Trophoblast cell (in vitro differentiated cells and primary cell): ENCODE measurements around the gene MBOAT1.

Source experiments
- DNase-seq, 2 donors: peaks; one replicate each; pipeline ENCODE4 v3.0.0-alpha.2; 2016
- H2AFZ ChIP-seq: 2 replicates; pipeline ENCODE4 v1.6.1; 2013; ENCODE audit warnings: low read length, moderate library complexity, mild to moderate bottlenecking; ENCODE audit not compliant: insufficient read depth, poor library complexity
- H2AK5ac ChIP-seq: 2 replicates; pipeline ENCODE4 v1.6.1; 2013; ENCODE audit warnings: mild to moderate bottlenecking, low read length
- H2BK120ac ChIP-seq: 2 replicates; pipeline ENCODE4 v1.6.1; 2013; ENCODE audit warnings: low read length, mild to moderate bottlenecking, moderate library complexity; ENCODE audit not compliant: insufficient read depth, poor library complexity
- H2BK12ac ChIP-seq: 2 replicates; pipeline ENCODE4 v1.6.1; 2013; ENCODE audit warnings: mild to moderate bottlenecking, low read length, moderate library complexity
- H2BK5ac ChIP-seq: 2 replicates; pipeline ENCODE4 v1.6.1; 2013; ENCODE audit warnings: low read length, low read depth, moderate library complexity, mild to moderate bottlenecking; ENCODE audit not compliant: poor library complexity
- H3K14ac ChIP-seq: 2 replicates; pipeline ENCODE4 v1.6.1; 2013; ENCODE audit warnings: mild to moderate bottlenecking, low read length
- H3K18ac ChIP-seq: 2 replicates; pipeline ENCODE4 v1.6.1; 2013; ENCODE audit warnings: mild to moderate bottlenecking, low read length
- H3K23ac ChIP-seq: 2 replicates; pipeline ENCODE4 v1.6.1; 2013; ENCODE audit warnings: low read length
- H3K27ac ChIP-seq: 2 replicates; pipeline ENCODE4 v1.5.1; 2013; ENCODE audit warnings: low read depth, mild to moderate bottlenecking, inconsistent platforms, low read length, moderate library complexity
- H3K27me3 ChIP-seq: 2 replicates; pipeline ENCODE4 v1.6.1; 2013; ENCODE audit warnings: inconsistent platforms, mild to moderate bottlenecking, low read length, moderate library complexity; ENCODE audit not compliant: insufficient read depth
- H3K36me3 ChIP-seq, 2 experiments: 1 replicate in 1 of 2; 2 replicates in 1 of 2; pipeline ENCODE4 v1.6.1; 2013; ENCODE audit warnings: low read length in 2 of 2, mild to moderate bottlenecking in 2 of 2, moderate library complexity in 1 of 2; ENCODE audit not compliant: insufficient read depth in 2 of 2, control insufficient read depth in 1 of 2
- H3K4ac ChIP-seq: 2 replicates; pipeline ENCODE4 v1.6.1; 2013; ENCODE audit warnings: low read depth, mild to moderate bottlenecking, low read length, moderate library complexity
- H3K4me1 ChIP-seq, 2 experiments: 1 replicate in 1 of 2; 2 replicates in 1 of 2; pipeline ENCODE4 v1.6.1; 2013; ENCODE audit warnings: low read length in 2 of 2, mild to moderate bottlenecking in 2 of 2, moderate library complexity in 1 of 2; ENCODE audit not compliant: insufficient read depth in 2 of 2, control insufficient read depth in 1 of 2
- H3K4me2 ChIP-seq: 2 replicates; pipeline ENCODE4 v1.6.1; 2013; ENCODE audit warnings: inconsistent platforms, mild to moderate bottlenecking, low read length, moderate library complexity
- H3K4me3 ChIP-seq: 2 replicates; pipeline ENCODE4 v1.5.1; 2013; ENCODE audit warnings: mild to moderate bottlenecking, low read depth, low read length, inconsistent platforms
- H3K79me1 ChIP-seq: one replicate; pipeline ENCODE4 v1.6.1; 2013; ENCODE audit warnings: low read length
- H3K79me2 ChIP-seq: 2 replicates; pipeline ENCODE4 v1.6.1; 2013; ENCODE audit warnings: low read length, mild to moderate bottlenecking; ENCODE audit not compliant: control insufficient read depth, insufficient read depth, poor library complexity
- H3K9ac ChIP-seq: 2 replicates; pipeline ENCODE4 v1.6.1; 2013; ENCODE audit warnings: mild to moderate bottlenecking, low read length
- H3K9me3 ChIP-seq: 2 replicates; pipeline ENCODE4 v1.6.1; 2013; ENCODE audit warnings: low read depth, mild to moderate bottlenecking, control low read depth, inconsistent platforms, low read length; ENCODE audit not compliant: insufficient read depth
- H4K12ac ChIP-seq: 2 replicates; pipeline ENCODE4 v1.6.1; 2013; ENCODE audit warnings: low read depth, mild to moderate bottlenecking, low read length, moderate library complexity
- H4K8ac ChIP-seq: 2 replicates; pipeline ENCODE4 v1.6.1; 2013; ENCODE audit warnings: low read depth, mild to moderate bottlenecking, low read length, moderate library complexity
- H4K91ac ChIP-seq: one replicate; pipeline ENCODE4 v1.6.1; 2013; ENCODE audit warnings: low read depth, mild to moderate bottlenecking, low read length, moderate library complexity
- WGBS: extraction: QIAGEN DNeasy Blood & Tissue Kit; methylation state at CpG from one replicate; pipeline ENCODE4 v1.1.7; 2013; ENCODE audit warnings: missing lambda C conversion rate; ENCODE audit not compliant: insufficient read length, insufficient coverage; ENCODE audit errors: extremely low coverage; 5-methylcytosine and 5-hydroxymethylcytosine counted together

The MBOAT1 gene

DNA sequence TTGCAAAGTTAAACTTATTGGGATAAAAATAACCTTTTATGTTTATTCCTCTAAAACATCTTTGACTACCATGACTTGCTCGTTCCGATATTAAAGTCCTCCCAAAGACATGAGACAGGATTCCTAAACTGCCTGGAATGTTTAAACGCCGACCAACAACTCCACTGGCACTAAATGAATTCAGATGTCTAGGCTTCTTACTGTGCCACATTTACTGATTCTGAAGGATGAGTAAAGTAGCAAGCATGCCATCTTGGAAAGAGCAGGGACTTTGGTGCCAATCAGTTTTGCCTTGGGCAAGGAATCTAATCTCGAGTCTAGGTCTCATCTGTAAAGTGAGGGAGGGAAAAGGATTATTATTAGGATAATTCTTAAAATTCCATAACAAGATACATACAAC lies 25.3 kb downstream of the MBOAT1 start:
- Histone ChIP-seq H3K4me2 (no peak overlapping the region), H4K91ac (no peak overlapping the region), H3K27ac (no peak overlapping the region), H2AK5ac (no peak overlapping the region), H3K4me1 (peaks cover 7 to 13% of the 10 kb centered on the region in 2 experiments), H2BK120ac (peak overlapping the region; percentile 68), H3K79me2 (no peaks in the 10 kb centered on the region), H3K9me3 (peaks cover 4% of the 10 kb centered on the region), H3K18ac (no peak overlapping the region), H3K4ac (no peak overlapping the region), H3K36me3 (no peaks in the 10 kb centered on the region), H3K27me3 (no peaks in the 10 kb centered on the region), H3K4me3 (no peak overlapping the region), H2BK5ac (no peak overlapping the region), H3K9ac (no peak overlapping the region), H4K8ac (no peak overlapping the region), H2AFZ (no peak overlapping the region), H3K79me1 (peaks cover 5% of the 10 kb centered on the region), H3K23ac (no peak overlapping the region), H2BK12ac (no peak overlapping the region), H3K14ac (no peak overlapping the region), H4K12ac (no peak overlapping the region)
- DNase-seq = peak in 1 of 2 donors; percentile 57
- no CpG with 5 or more reads among the region's 5 CpGs for WGBS

DNA sequence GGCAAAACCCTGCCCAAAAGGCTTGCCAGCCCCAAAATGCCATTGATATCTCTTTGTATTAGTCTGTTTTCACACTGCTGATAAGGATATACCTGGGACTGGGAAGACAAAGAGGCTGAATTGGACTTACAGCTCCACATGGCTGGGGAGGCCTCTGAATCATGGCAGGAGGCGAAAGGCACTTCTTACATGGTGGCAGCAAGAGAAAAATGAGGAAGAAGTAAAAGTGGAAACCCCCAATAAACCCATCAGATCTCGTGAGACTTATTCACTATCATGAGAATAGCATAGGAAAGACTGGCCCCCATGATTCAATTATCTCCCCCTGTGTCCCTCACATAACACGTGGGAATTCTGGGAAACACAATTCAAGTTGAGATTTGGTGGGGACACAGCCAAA lies 28.6 kb downstream of the MBOAT1 start:
- H3K36me3 ChIP-seq = no peaks in the 10 kb centered on the region

DNA sequence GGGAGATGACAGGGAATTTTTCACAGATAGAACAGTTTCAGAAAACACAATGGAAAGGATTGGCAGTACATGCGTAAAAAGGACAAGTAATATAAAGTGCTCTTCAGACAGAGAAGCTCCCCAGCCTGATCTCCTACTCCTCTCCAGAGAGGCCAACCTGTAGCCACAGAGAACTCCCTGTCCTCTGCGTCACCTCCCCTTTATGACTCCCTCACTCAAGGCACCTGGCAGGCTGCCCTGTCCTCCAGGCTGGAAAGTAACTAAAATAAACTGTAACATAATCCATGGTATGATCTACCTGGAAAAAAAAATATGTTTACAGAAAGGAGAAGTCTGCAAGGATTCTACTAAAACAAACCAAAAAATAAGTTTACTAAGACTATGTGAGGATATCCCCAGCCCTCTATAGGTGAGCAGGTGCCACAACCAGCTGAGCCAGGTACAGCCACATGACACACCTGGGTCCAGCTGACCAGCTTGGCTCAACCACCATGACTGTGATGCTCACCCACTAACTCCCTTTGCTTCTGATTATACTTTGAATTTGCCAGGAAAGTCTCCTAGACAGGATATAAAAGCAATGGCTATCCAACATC lies 29.2 kb downstream of the MBOAT1 start:
- no peak overlapping the region for H3K4ac ChIP-seq
- no peaks in the 10 kb centered on the region for H3K27me3 ChIP-seq
- no peak overlapping the region for H4K8ac ChIP-seq
- no peak overlapping the region for H3K18ac ChIP-seq
- no peak for DNase-seq
- H4K91ac ChIP-seq = no peak overlapping the region
- no peak overlapping the region for H3K4me3 ChIP-seq
- no peak overlapping the region for H3K4me2 ChIP-seq
- H2BK5ac ChIP-seq = no peak overlapping the region
- H3K23ac ChIP-seq = no peak overlapping the region
- H2AK5ac ChIP-seq = no peak overlapping the region
- no peak overlapping the region for H2AFZ ChIP-seq
- no peaks in the 10 kb centered on the region for H3K79me2 ChIP-seq
- H3K36me3 ChIP-seq = no peaks in the 10 kb centered on the region
- H2BK12ac ChIP-seq = no peak overlapping the region
- no peak overlapping the region for H4K12ac ChIP-seq
- H3K14ac ChIP-seq = no peak overlapping the region
- WGBS = no CpG with 5 or more reads among the region's 2 CpGs
- H3K9me3 ChIP-seq = peaks cover 4% of the 10 kb centered on the region
- peaks cover 3 to 4% of the 10 kb centered on the region in 2 experiments for H3K4me1 ChIP-seq
- no peak overlapping the region for H3K9ac ChIP-seq
- no peak overlapping the region for H3K27ac ChIP-seq
- H2BK120ac ChIP-seq = no peak overlapping the region
- H3K79me1 ChIP-seq = no peaks in the 10 kb centered on the region

More for the DNA sequence above, 28.6 kb downstream of the MBOAT1 start:
- no peak overlapping the region for H3K18ac ChIP-seq
- H2BK120ac ChIP-seq = no peak overlapping the region
- WGBS = no CpG with 5 or more reads among the region's 3 CpGs
- no peak overlapping the region for H4K91ac ChIP-seq
- no peak overlapping the region for H3K14ac ChIP-seq
- H2BK5ac ChIP-seq = no peak overlapping the region
- peaks cover 5% of the 10 kb centered on the region for H3K79me1 ChIP-seq
- H2BK12ac ChIP-seq = no peak overlapping the region
- no peaks in the 10 kb centered on the region for H3K79me2 ChIP-seq
- H2AK5ac ChIP-seq = no peak overlapping the region
- no peak overlapping the region for H3K27ac ChIP-seq
- H3K27me3 ChIP-seq = no peaks in the 10 kb centered on the region
- DNase-seq = no peak
- peaks cover 4% of the 10 kb centered on the region for H3K9me3 ChIP-seq
- no peak overlapping the region for H2AFZ ChIP-seq
- H3K4me3 ChIP-seq = no peak overlapping the region
- no peak overlapping the region for H4K12ac ChIP-seq
- no peak overlapping the region for H3K4ac ChIP-seq
- H3K23ac ChIP-seq = no peak overlapping the region
- H4K8ac ChIP-seq = no peak overlapping the region
- H3K4me1 ChIP-seq = peaks cover 7 to 10% of the 10 kb centered on the region in 2 experiments
- no peak overlapping the region for H3K4me2 ChIP-seq
- H3K9ac ChIP-seq = no peak overlapping the region

DNA sequence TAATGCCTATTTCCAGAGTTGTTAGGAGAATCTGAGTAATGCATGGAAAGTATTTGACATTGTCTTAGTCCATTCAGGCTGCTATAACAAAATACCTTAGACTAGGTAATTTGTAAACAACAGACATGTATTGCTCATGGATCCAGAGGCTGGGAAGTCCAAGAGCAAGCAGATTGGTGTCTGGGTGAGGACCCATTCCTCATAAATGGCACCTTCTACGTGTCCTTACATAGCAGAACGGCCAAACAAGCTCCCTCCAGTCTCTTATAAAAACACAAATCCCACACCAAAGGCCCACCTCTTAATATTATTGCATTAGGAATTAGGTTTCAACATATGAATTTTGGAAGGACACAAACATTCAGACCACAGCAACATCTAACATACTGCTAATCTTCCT lies 30.2 kb downstream of the MBOAT1 start:
- WGBS = no CpG with 5 or more reads among the region's 2 CpGs
- Histone ChIP-seq H3K4me2 (no peak overlapping the region), H2BK12ac (no peak overlapping the region), H3K23ac (no peak overlapping the region), H2BK5ac (no peak overlapping the region), H3K9ac (no peak overlapping the region), H3K4ac (no peak overlapping the region), H3K18ac (no peak overlapping the region), H3K27me3 (no peaks in the 10 kb centered on the region), H4K91ac (no peak overlapping the region), H2AFZ (no peak overlapping the region), H3K27ac (no peak overlapping the region), H3K4me3 (no peak overlapping the region), H3K79me2 (no peaks in the 10 kb centered on the region), H3K36me3 (no peaks in the 10 kb centered on the region), H2BK120ac (no peak overlapping the region), H3K4me1 (peaks cover under 1% of the 10 kb centered on the region in 2 experiments), H3K14ac (no peak overlapping the region), H3K79me1 (no peaks in the 10 kb centered on the region), H4K12ac (no peak overlapping the region), H3K9me3 (peaks cover 4% of the 10 kb centered on the region), H4K8ac (no peak overlapping the region), H2AK5ac (no peak overlapping the region)
- DNase-seq = no peak
